H1 (cell line): ENCODE measurements around the gene ELL.

Source experiments
- BCL11A ChIP-seq, 2 experiments: IDR thresholded peaks; one replicate each; pipeline ENCODE4 v1.6.1; 2011; ENCODE audit warnings: low read depth in 2 of 2, low read length in 2 of 2, mild to moderate bottlenecking in 2 of 2
- CTCF ChIP-seq, 3 experiments: IDR thresholded peaks; 1 replicate in 2 of 3; 2 replicates in 1 of 3; pipeline versions ENCODE4 v1.5.1 to v1.6.1; 2011; ENCODE audit warnings: low read length in 3 of 3, mild to moderate bottlenecking in 3 of 3, inconsistent platforms in 2 of 3, low read depth in 1 of 3, moderate library complexity in 1 of 3; ENCODE audit not compliant: insufficient read depth in 1 of 3; ENCODE audit errors: control extremely low read depth in 1 of 3
- JUN ChIP-seq: IDR thresholded peaks from 2 replicates; pipeline ENCODE4 v1.6.1; 2011; ENCODE audit warnings: low read depth, mild to moderate bottlenecking, improper control_type of control experiment, low read length
- POLR2A ChIP-seq, 2 experiments: IDR thresholded peaks; 1 replicate in 1 of 2; 2 replicates in 1 of 2; pipeline ENCODE4 v1.6.1; 2011; ENCODE audit warnings: low read depth in 2 of 2, low read length in 2 of 2, mild to moderate bottlenecking in 2 of 2; ENCODE audit errors: control extremely low read depth in 1 of 2
- POLR2AphosphoS5 ChIP-seq: IDR thresholded peaks from 2 replicates; pipeline ENCODE4 v1.6.1; 2011; ENCODE audit warnings: low read depth, low read length
- RNF2 ChIP-seq: fragments of 200-900, 300-1000 bp; sonication (generic); IDR thresholded peaks from 2 replicates; pipeline ENCODE4 v1.7.1; 2016; ENCODE audit warnings: borderline replicate concordance, low read depth, mild to moderate bottlenecking, antibody characterized with exemption, low read length; ENCODE audit not compliant: poor library complexity, severe bottlenecking; ENCODE audit errors: missing control alignments
- RXRA ChIP-seq: IDR thresholded peaks from 2 replicates; pipeline ENCODE4 v1.6.1; 2011; ENCODE audit warnings: low read depth, mild to moderate bottlenecking, low read length, moderate library complexity; ENCODE audit not compliant: insufficient read depth
- TAF1 ChIP-seq: IDR thresholded peaks from 2 replicates; pipeline ENCODE4 v1.6.1; 2011; ENCODE audit warnings: mild to moderate bottlenecking, low read depth, low read length
- TEAD4 ChIP-seq: IDR thresholded peaks from 2 replicates; pipeline ENCODE4 v1.6.1; 2012; ENCODE audit warnings: low read depth, low read length, inconsistent platforms, mixed read lengths
- ZNF274 ChIP-seq: IDR thresholded peaks from 2 replicates; pipeline ENCODE4 v1.7.0; 2012; ENCODE audit warnings: low read length, borderline replicate concordance; ENCODE audit errors: extremely low read depth

GRCh38 chr19:18452386-18452785 lies 69.5 kb downstream of the ELL start:
- TF ChIP-seq POLR2AphosphoS5 (no peak), JUN (no peak), CTCF (IDR thresholded peaks at IDR 0.05; ENCODE audit: control extremely low read depth in 1 of 3, insufficient read depth in 1 of 3, low read depth in 1 of 3, low read length in 3 of 3) (no peak), TEAD4 (no peak), RNF2 (no peak), POLR2A (IDR thresholded peaks at IDR 0.05; ENCODE audit: control extremely low read depth in 1 of 2, low read depth in 2 of 2, low read length in 2 of 2) (no peak), RXRA (no peak), ZNF274 (no peak), TAF1 (no peak), BCL11A (IDR thresholded peaks at IDR 0.05; ENCODE audit: low read depth in 2 of 2, low read length in 2 of 2) (no peak)
